HepG2 (cell line): ENCODE results near the gene THSD4.

ENCODE experiments used
- NFATC3 ChIP-seq: sonication (generic); formaldehyde crosslinking; IDR thresholded peaks from 2 replicates; pipeline ENCODE4 v1.5.1; 2020; ENCODE audit warnings: mild to moderate bottlenecking, missing genetic modification reagents
- NRL ChIP-seq: sonication (generic); formaldehyde crosslinking; IDR thresholded peaks from 2 replicates; pipeline ENCODE4 v1.5.0; 2020; ENCODE audit warnings: missing genetic modification reagents, mild to moderate bottlenecking, moderate library complexity, borderline replicate concordance
- POLR2AphosphoS5 ChIP-seq: IDR thresholded peaks from 2 replicates; pipeline ENCODE4 v1.6.1; 2012; ENCODE audit warnings: low read depth, low read length
- RAD21 ChIP-seq: fragments of 450-650 bp; formaldehyde crosslinking; IDR thresholded peaks from 2 replicates; pipeline ENCODE4 v1.5.0; 2020; ENCODE audit warnings: mild to moderate bottlenecking
- TAF1 ChIP-seq: sonication (generic); formaldehyde crosslinking; IDR thresholded peaks from 2 replicates; pipeline ENCODE4 v1.4.0; 2020; ENCODE audit warnings: missing genetic modification reagents
- ZSCAN21 ChIP-seq: sonication (generic); formaldehyde crosslinking; IDR thresholded peaks from 2 replicates; pipeline ENCODE4 v1.8.0; 2022; ENCODE audit warnings: mild to moderate bottlenecking, missing genetic modification reagents, moderate library complexity, borderline replicate concordance
- TF ChIP-seq, protein P1 (sequence below): sonication (generic); formaldehyde crosslinking; IDR thresholded peaks from 2 replicates; pipeline ENCODE4 v1.4.0; 2020; ENCODE audit warnings: missing genetic modification reagents
- TF ChIP-seq, protein P2 (sequence below): sonication (generic); formaldehyde crosslinking; IDR thresholded peaks from 2 replicates; pipeline ENCODE4 v1.4.0; 2020; ENCODE audit warnings: missing genetic modification reagents
- TF ChIP-seq, protein P3 (sequence below), 2 experiments: IDR thresholded peaks; 2 replicates each; pipeline ENCODE4 v1.6.1; 2011 to 2012; ENCODE audit warnings: low read length in 2 of 2, borderline replicate concordance in 1 of 2, low read depth in 1 of 2, mild to moderate bottlenecking in 1 of 2, moderate library complexity in 1 of 2
- TF ChIP-seq, protein P4 (sequence below): sonication (generic); formaldehyde crosslinking; IDR thresholded peaks from 2 replicates; pipeline ENCODE4 v1.4.0; 2020; ENCODE audit warnings: missing genetic modification reagents, borderline replicate concordance
- TF ChIP-seq, protein P5 (sequence below): sonication (generic); formaldehyde crosslinking; IDR thresholded peaks from 2 replicates; pipeline ENCODE4 v1.5.0; 2020; ENCODE audit warnings: mild to moderate bottlenecking, missing genetic modification reagents, moderate library complexity
- TF ChIP-seq, protein P6 (sequence below): sonication (generic); formaldehyde crosslinking; IDR thresholded peaks from 2 replicates; pipeline ENCODE4 v1.8.1; 2022; ENCODE audit warnings: low read depth, mild to moderate bottlenecking, missing genetic modification reagents

DNA sequence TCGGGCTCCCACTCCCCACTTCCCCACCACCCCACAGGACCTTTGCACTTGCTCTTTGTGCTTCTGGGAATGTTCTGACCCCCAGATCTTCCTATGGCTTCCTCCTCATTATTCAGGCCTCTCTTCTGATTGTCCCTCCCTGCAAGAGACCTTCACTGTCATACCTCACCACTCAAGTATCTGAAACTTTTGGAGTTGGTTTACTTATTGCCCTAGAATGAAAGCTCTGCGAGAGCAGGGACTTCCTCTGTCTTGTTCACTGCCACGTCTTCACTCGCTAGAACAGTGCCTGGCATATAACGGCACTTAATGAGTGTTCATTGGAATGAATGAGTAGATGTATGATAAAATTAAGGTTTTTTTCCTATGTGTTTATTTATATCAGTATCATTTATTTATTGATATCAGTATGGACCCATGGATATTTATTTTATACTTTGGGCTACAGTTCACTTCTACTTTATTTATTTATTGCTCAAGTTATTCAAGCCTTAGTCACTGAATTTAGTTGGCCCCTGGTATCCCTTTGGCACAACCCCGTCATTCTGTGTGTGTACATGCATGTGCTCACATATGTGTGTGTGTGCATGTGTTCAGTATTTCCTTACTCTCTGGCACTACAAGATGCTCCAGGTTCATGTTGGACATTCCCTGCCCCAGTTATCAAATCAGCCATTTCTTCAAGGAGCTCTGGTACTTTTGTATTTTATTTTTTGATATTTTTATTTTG lies 197.6 kb downstream of the THSD4 start:
- TF ChIP-seq TAF1 (CRISPR knock-in tag): no peak
- TF ChIP-seq, protein P1, sequence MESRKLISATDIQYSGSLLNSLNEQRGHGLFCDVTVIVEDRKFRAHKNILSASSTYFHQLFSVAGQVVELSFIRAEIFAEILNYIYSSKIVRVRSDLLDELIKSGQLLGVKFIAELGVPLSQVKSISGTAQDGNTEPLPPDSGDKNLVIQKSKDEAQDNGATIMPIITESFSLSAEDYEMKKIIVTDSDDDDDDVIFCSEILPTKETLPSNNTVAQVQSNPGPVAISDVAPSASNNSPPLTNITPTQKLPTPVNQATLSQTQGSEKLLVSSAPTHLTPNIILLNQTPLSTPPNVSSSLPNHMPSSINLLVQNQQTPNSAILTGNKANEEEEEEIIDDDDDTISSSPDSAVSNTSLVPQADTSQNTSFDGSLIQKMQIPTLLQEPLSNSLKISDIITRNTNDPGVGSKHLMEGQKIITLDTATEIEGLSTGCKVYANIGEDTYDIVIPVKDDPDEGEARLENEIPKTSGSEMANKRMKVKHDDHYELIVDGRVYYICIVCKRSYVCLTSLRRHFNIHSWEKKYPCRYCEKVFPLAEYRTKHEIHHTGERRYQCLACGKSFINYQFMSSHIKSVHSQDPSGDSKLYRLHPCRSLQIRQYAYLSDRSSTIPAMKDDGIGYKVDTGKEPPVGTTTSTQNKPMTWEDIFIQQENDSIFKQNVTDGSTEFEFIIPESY (CRISPR knock-in tag): no peak
- TF ChIP-seq ZSCAN21: no peak
- TF ChIP-seq, protein P2, sequence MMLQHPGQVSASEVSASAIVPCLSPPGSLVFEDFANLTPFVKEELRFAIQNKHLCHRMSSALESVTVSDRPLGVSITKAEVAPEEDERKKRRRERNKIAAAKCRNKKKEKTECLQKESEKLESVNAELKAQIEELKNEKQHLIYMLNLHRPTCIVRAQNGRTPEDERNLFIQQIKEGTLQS: no peak
- TF ChIP-seq, protein P3, sequence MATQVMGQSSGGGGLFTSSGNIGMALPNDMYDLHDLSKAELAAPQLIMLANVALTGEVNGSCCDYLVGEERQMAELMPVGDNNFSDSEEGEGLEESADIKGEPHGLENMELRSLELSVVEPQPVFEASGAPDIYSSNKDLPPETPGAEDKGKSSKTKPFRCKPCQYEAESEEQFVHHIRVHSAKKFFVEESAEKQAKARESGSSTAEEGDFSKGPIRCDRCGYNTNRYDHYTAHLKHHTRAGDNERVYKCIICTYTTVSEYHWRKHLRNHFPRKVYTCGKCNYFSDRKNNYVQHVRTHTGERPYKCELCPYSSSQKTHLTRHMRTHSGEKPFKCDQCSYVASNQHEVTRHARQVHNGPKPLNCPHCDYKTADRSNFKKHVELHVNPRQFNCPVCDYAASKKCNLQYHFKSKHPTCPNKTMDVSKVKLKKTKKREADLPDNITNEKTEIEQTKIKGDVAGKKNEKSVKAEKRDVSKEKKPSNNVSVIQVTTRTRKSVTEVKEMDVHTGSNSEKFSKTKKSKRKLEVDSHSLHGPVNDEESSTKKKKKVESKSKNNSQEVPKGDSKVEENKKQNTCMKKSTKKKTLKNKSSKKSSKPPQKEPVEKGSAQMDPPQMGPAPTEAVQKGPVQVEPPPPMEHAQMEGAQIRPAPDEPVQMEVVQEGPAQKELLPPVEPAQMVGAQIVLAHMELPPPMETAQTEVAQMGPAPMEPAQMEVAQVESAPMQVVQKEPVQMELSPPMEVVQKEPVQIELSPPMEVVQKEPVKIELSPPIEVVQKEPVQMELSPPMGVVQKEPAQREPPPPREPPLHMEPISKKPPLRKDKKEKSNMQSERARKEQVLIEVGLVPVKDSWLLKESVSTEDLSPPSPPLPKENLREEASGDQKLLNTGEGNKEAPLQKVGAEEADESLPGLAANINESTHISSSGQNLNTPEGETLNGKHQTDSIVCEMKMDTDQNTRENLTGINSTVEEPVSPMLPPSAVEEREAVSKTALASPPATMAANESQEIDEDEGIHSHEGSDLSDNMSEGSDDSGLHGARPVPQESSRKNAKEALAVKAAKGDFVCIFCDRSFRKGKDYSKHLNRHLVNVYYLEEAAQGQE (IDR thresholded peaks at IDR 0.05; ENCODE audit: borderline replicate concordance in 1 of 2, low read depth in 1 of 2, low read length in 2 of 2): no peak
- TF ChIP-seq, protein P4, sequence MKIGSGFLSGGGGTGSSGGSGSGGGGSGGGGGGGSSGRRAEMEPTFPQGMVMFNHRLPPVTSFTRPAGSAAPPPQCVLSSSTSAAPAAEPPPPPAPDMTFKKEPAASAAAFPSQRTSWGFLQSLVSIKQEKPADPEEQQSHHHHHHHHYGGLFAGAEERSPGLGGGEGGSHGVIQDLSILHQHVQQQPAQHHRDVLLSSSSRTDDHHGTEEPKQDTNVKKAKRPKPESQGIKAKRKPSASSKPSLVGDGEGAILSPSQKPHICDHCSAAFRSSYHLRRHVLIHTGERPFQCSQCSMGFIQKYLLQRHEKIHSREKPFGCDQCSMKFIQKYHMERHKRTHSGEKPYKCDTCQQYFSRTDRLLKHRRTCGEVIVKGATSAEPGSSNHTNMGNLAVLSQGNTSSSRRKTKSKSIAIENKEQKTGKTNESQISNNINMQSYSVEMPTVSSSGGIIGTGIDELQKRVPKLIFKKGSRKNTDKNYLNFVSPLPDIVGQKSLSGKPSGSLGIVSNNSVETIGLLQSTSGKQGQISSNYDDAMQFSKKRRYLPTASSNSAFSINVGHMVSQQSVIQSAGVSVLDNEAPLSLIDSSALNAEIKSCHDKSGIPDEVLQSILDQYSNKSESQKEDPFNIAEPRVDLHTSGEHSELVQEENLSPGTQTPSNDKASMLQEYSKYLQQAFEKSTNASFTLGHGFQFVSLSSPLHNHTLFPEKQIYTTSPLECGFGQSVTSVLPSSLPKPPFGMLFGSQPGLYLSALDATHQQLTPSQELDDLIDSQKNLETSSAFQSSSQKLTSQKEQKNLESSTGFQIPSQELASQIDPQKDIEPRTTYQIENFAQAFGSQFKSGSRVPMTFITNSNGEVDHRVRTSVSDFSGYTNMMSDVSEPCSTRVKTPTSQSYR (CRISPR knock-in tag): no peak
- TF ChIP-seq, protein P5, sequence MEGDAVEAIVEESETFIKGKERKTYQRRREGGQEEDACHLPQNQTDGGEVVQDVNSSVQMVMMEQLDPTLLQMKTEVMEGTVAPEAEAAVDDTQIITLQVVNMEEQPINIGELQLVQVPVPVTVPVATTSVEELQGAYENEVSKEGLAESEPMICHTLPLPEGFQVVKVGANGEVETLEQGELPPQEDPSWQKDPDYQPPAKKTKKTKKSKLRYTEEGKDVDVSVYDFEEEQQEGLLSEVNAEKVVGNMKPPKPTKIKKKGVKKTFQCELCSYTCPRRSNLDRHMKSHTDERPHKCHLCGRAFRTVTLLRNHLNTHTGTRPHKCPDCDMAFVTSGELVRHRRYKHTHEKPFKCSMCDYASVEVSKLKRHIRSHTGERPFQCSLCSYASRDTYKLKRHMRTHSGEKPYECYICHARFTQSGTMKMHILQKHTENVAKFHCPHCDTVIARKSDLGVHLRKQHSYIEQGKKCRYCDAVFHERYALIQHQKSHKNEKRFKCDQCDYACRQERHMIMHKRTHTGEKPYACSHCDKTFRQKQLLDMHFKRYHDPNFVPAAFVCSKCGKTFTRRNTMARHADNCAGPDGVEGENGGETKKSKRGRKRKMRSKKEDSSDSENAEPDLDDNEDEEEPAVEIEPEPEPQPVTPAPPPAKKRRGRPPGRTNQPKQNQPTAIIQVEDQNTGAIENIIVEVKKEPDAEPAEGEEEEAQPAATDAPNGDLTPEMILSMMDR (CRISPR knock-in tag): no peak
- no peak for TF ChIP-seq POLR2AphosphoS5
- TF ChIP-seq NFATC3 (CRISPR knock-in tag): no peak
- TF ChIP-seq, protein P6, sequence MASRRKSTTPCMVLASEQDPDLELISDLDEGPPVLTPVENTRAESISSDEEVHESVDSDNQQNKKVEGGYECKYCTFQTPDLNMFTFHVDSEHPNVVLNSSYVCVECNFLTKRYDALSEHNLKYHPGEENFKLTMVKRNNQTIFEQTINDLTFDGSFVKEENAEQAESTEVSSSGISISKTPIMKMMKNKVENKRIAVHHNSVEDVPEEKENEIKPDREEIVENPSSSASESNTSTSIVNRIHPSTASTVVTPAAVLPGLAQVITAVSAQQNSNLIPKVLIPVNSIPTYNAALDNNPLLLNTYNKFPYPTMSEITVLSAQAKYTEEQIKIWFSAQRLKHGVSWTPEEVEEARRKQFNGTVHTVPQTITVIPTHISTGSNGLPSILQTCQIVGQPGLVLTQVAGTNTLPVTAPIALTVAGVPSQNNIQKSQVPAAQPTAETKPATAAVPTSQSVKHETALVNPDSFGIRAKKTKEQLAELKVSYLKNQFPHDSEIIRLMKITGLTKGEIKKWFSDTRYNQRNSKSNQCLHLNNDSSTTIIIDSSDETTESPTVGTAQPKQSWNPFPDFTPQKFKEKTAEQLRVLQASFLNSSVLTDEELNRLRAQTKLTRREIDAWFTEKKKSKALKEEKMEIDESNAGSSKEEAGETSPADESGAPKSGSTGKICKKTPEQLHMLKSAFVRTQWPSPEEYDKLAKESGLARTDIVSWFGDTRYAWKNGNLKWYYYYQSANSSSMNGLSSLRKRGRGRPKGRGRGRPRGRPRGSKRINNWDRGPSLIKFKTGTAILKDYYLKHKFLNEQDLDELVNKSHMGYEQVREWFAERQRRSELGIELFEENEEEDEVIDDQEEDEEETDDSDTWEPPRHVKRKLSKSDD: no peak
- TF ChIP-seq NRL (CRISPR knock-in tag): no peak
- no peak for TF ChIP-seq RAD21 (CRISPR knock-in tag)
